Dermis blood vessel endothelial cell (primary cell): ENCODE data around the gene SELENOS. TPM values are rescaled to one million over a fixed set of nuclear protein-coding genes. Genes with fewer than 3 reads are reported as not detected.

Source experiments
- DNase-seq: peaks from one replicate; pipeline ENCODE4 v3.0.0; 2010
- total RNA-seq: library from RNA; depleted of rRNA; stranded (reverse); fragments of >200 nt; gene quantifications from 2 replicates; pipeline ENCODE4 v1.2.3, GENCODE V29; 2014

Gene SELENOS
- total RNA-seq, 1 donor from 2014 or later, result 82.7 TPM

- DNase-seq, result peak; percentile 39
These were observed 26.1 kb downstream of the SELENOS start for GRCh38 chr15:101250873-101251829.

- DNase-seq, result peak; percentile 81
These were observed 26.9 kb downstream of the SELENOS start for GRCh38 chr15:101250341-101250831.

GRCh38 chr15:101248274-101248673 lies 29.0 kb downstream of the SELENOS start:
- DNase-seq, result no peak

DNA sequence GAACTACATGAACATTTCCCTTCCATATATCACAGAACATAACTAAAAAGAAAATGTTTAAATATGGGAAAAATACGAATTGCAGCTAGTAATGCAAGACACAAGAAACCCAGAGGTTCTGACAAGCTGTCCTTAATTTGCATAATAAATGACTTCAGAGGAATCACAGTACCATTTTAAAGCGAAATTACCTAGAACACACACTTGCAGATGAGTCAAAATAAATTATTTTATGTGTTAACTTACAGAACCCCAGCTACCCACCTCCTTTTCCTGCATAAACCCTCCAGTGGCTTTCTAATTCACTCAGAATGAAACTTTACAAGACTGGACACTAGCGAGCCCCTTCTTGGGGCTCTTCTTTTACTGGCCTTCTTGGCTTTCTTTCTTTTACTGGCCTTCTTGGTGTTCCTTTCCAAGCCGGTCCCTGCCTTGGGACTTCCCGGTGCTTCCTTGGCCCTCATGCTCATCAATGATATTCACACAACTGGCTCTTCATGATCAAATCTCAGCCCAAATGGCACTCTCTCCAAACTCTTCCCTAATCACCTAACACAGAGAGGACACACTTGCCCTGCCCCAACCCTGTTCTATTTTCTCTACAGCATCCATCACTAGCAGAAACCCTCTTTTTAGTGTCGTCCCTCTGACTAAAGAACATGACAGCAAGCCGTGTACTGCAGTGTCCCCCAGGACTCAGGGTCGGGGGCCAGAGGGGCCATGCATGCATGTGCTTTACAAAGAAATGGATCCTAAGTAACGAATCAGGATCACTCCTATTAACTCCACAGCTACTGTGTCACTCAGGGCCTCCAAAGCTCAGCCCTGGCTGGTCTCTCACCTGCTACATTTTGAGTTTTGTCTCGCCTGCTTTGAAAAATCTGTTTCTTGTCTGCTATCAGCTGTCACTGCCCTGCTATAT lies 30.2 kb downstream of the SELENOS start:
- DNase-seq, result no peak

DNA sequence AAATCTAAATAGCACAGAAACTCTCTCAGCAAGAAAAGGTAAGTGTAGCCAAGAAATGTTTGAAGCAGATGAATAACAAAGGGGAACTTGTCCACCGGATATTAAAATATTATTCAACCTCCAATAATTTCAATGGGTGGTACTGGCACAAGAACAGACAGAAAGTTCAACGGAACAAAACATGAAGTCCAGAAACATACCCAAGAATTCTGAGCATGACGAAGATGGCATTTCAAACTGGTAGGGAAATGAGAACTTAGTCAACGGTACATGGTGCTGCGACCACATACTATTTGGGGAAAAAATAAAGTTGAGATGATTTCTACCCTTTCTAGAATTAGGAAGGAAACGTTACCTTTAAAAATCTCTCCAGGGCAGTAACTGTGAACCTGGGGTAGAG lies 30.9 kb downstream of the SELENOS start:
- DNase-seq, result no peak

GRCh38 chr15:101244889-101245668 lies 32.2 kb downstream of the SELENOS start:
- no peak for DNase-seq

- DNase-seq, result no peak
These were observed 33.1 kb downstream of the SELENOS start for GRCh38 chr15:101244036-101244781.

DNA sequence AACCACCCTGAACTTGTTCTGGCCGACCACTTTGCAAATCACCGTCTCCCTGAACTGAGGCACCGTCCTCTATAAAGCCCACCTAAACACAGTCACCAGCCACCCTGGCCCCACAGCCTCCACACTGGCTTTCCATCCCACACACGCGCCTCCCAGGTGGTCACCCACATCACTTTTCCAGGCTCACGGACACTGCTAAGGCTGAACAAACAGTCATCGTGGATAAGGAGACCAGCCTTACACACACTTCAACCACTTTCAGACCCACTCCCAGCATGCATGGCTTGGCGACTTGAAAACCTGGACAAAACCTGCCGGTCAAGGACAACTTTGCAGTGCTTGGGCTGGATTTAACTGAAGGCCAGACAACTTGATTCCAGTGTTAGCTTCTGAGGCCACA lies 33.9 kb downstream of the SELENOS start:
- no peak for DNase-seq

GRCh38 chr15:101242999-101243336 lies 34.3 kb downstream of the SELENOS start:
- peak; percentile 68 for DNase-seq

- peak; percentile 64 for DNase-seq
These were observed 34.9 kb downstream of the SELENOS start for GRCh38 chr15:101242160-101242998.

- no peak for DNase-seq
These were observed 36.9 kb downstream of the SELENOS start for GRCh38 chr15:101240358-101240757.

DNA sequence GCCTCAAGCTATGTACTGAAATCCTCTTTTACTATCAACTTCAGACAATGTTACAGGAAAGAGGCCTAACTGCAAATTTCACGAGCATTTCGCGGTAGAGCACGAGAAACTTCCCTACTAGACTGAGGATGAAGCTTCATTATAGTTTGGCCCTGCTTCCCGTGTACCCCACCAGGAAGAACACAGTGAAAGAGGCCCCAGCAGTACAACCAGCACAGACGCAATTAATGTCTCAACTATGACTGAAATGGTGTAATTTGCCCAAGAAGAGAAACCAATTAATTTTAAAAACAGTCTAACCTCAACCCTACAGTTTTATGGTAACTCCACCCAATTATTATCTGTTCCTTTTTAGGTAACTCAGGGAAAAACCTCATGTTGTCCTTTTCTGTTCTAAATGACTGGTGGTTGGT lies 37.6 kb downstream of the SELENOS start:
- DNase-seq, result no peak

DNA sequence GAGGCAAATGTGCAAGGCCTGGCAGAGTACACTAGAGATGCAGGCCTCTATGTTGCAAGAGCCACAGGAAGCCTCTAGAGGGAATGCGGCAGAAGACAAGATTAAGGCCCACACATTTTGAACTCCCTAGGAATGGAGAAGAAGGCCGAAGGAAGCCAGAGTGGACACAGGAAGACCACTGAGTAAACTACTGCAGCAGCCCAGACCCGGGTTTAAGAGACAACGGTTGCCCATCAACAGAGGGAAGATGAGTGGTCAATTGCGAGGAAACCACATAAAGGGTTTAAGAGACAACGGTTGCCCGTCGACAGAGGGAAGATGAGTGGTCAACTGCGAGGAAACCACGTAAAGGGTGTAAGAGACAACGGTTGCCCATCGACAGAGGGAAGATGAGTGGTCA lies 40.0 kb downstream of the SELENOS start:
- DNase-seq, result no peak

DNA sequence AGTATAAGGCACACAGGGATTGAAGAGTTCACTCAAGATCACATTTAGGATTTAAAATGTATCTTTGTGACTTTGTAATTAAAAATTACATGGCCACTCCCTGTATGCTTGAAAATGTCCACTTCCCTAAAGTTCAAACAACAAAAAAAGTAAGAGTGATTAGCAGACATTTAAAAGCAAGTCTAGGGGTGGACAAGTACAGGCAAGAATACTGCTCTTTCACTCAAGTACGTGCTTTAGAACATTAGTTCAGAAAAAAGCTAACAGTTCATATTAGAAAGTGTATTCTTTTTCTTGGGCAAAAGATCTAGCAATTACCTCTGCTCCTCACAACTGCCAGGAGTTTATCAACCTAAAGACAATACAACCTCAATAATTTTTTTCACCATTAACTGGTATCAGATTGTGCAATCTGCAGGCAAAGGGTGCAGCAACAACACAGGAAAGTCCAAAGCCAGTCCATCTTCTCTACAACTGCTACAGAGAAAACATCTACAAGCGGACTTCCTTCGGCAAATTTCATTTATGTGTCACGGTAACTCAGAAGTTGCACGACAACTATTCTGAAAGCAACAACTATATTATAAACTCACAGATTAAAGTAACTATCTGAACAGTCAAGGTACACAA lies 43.5 kb downstream of the SELENOS start:
- DNase-seq, result no peak

DNA sequence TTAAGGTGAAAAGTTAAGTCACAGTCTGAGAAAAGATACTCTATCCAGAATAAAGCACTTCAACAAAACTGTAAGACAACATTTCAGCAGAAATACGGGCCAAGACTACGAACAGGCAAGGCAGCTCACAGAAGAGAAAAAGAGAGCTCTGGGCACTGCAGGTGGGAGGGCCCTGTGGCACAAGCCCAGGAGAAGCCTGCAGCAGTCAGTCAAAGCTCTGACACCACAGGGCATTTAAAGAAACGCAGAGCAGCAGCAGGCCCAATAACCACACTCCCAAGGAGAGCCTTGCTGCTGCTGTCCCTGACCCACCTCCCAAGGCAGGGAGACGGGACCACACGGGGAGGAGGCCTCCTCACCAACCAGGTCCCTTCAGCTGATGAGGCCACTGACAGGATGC lies 44.6 kb downstream of the SELENOS start:
- DNase-seq, result no peak

GRCh38 chr15:101228313-101228712 lies 49.0 kb downstream of the SELENOS start:
- no peak for DNase-seq

DNA sequence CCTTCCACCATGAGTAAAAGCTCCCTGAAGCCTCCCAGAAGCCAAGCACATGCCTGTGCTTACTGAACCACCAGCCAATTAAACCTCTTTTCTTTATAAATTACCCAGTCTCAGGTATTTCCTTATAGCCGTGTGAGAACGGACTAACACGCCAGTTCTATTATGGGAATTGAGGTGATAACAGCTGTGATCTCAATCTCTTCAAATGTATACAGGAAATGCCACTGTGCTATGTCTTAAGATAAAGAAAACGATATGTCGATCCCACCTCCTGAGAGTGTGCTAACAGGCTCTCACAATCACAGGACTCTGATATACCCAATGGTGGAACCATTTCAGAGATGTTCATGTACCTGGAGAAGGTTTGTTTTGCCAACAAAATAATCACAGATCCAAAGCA lies 51.6 kb downstream of the SELENOS start:
- peak; percentile 71 for DNase-seq
